Fibroblast of skin of right biceps (primary cell): ENCODE results near the gene ADGRE3.

Experiments
- DNase-seq: peaks from one replicate; pipeline ENCODE4 v3.0.0-alpha.2; 2013

The ADGRE3 gene, protein sequence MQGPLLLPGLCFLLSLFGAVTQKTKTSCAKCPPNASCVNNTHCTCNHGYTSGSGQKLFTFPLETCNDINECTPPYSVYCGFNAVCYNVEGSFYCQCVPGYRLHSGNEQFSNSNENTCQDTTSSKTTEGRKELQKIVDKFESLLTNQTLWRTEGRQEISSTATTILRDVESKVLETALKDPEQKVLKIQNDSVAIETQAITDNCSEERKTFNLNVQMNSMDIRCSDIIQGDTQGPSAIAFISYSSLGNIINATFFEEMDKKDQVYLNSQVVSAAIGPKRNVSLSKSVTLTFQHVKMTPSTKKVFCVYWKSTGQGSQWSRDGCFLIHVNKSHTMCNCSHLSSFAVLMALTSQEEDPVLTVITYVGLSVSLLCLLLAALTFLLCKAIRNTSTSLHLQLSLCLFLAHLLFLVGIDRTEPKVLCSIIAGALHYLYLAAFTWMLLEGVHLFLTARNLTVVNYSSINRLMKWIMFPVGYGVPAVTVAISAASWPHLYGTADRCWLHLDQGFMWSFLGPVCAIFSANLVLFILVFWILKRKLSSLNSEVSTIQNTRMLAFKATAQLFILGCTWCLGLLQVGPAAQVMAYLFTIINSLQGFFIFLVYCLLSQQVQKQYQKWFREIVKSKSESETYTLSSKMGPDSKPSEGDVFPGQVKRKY

DNA sequence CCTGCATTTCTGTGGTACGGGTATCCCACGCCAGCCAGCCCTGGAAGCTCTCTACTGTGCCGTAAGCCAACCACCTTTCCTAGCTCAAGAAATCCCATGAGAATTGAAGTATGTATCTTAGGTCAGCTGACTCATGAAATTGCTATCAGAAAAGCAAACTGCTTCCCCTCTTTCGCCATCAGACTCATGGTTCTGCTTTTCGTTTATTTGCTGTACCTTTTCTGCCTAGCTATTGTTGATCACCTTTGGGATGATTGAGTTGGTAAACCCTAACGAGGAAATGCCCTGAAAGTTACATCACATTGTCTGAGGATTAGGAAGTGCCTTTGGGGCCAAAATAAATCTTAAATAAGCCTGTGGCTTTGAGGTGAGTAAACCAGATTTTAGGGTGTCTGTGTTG is at the start of gene ADGRE3:
ADGRE3 (minus strand) TSS at position 81 of the 400 bp plus-strand sequence; CDS start at position 7, 74 bp downstream.
- peak; percentile 12 for DNase-seq

DNA sequence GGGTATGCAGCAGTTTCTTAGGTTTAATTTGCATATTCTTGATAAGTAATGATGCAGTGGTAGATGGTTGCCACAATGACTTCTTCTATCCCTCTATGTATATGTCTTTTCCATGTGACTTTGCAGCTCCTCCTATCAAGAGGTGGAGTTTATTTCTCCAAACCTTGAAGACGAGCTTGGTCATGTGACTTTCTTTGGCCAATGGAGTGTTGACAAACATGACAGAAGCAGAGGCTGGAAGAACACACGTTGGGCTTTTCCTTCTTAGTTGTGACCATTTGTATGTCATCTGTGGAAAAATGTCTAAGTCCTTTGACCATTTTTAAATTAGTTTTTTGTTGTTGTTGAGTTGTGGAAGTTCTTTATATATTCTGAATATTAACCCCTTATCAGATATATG is 47.5 kb upstream of the ADGRE3 start:
- DNase-seq = no peak

DNA sequence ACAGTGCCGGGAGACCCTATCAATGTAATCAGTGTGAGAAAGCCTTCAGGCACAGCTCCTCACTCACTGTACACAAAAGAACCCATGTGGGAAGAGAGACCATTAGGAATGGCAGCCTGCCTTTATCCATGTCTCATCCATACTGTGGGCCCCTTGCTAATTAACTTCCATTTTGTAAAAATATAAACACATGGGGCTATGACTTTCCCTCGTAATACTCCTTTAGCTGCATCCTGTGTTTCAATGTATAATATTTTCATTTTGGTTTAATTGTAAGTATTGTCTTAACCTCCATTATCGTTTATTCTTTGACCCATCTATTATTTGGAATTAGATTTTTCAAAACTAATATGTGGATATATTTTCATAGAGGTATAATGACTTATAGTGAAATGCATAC is 44.5 kb upstream of the ADGRE3 start:
- no peak for DNase-seq

DNA sequence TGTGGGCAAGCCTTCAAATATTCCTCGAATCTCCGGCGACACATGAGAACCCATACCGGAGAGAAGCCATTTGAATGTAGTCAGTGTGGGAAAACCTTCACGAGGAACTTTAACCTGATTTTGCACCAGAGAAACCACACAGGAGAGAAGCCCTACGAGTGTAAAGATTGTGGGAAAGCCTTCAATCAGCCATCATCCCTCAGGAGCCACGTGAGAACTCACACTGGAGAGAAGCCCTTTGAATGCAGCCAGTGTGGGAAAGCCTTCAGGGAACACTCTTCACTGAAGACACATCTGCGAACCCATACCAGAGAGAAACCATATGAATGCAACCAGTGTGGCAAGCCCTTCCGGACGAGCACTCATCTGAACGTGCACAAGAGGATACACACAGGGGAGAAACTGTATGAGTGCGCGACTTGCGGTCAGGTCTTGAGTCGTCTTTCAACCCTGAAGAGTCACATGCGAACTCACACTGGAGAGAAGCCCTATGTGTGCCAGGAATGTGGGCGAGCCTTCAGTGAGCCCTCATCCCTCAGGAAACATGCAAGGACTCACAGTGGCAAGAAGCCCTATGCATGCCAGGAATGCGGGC is 44.0 kb upstream of the ADGRE3 start:
- DNase-seq = peak; percentile 3

DNA sequence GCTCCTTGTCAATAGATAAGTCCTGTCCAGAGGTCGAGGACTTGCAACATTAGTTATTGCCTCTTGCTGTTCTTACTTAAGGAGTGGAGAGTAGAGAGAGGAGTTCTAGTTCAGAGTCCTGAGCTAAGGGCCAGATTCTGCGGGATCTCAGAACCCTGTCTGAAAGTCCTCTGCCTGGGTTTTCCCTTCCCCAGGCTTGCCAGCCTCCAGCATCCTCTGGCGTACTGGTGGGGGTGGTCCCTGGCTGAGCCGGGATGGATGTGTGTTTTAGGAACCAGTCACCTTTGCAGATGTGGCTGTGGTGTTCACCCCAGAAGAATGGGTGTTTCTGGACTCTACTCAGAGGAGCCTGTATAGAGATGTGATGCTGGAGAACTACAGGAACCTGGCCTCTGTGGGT is 41.2 kb upstream of the ADGRE3 start:
- DNase-seq = no peak

DNA sequence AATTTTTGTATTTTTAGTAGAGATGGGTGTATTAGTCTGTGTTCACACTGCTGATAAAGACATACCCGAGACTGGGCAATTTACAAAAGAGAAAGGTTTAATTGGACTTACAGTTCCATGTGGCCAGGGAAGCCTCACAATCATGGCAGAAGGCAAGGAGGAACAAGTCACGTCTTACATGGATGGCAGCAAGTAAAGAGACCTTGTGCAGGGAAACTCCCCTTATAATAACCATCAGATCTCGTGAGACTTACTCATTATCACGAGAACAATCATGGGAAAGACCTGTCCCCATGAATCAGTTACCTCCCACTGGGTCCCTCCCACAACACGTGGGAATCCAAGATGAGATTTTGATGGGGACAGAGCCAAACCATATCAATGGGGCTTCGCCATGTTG is 29.8 kb upstream of the ADGRE3 start:
- no peak for DNase-seq

DNA sequence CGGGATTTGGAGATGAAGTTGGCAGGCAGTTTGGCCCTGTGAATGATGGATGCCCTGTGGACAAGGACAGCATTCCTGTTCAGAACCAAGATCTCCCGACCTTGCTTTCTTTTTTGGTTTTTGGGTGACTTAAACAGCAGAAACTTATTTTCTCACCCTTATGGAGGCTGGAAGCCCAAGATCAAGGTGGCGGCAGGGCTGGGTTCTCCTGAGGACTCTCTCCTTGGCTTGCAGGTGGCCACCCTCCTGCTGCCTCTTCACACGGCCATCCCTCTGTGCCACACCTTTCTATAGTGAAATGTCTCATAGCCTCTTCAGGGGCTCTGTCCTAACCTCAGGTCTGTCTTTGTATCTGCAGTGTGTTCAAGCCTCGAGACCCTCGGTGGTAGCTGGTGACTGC is 29.2 kb upstream of the ADGRE3 start:
- DNase-seq = no peak

DNA sequence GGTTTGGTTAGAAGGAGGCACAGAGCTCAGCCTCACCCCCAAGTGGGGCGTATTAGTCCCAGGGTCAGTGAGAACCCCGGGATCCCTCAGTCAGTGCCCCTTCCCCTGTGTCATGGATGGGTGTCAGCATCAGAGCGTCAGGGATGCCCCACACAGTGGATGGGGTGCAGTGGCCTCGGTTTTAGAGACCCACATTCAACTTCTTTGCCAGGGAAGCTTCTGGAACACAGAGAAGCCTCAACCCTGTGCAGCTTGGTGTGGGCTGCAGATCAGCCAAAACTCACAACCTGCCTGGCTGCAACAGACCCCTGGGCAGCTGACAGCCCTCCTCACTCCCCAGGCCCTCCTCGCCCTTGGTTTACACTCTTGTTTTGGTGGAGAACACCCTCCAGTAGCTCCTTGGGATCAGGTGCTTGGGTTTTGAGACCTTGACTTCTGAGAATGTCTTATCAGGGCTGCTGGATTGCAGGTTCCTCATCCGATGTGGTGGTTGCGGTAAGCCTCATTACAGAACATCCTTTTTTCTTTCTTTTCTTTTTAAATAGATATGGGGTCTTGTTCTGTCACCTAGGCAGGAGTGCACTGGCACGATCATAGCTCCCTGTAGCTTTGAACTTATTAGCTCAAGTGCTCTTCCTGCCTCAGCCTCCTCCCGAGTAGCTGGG is 26.2 kb upstream of the ADGRE3 start:
- DNase-seq = no peak

DNA sequence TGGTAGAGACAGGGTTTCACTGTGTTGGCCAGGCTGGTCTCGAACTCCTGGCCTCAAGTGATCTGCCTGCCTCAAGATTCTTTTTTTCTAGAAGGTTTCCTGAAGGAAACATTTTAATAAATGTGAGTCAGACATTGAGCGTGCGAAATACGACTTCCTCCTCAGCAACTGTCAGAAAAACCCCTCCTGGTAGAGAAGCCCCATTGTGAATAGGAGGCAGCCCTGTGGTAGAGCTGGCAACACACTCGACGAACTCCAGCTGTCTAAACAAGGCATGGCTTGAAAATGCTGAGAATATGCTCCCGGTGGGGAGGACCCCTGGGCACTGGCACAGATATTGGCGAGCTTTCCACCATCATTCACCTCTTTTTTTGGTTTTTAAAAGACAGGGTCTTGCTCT is 25.0 kb upstream of the ADGRE3 start:
- no peak for DNase-seq

DNA sequence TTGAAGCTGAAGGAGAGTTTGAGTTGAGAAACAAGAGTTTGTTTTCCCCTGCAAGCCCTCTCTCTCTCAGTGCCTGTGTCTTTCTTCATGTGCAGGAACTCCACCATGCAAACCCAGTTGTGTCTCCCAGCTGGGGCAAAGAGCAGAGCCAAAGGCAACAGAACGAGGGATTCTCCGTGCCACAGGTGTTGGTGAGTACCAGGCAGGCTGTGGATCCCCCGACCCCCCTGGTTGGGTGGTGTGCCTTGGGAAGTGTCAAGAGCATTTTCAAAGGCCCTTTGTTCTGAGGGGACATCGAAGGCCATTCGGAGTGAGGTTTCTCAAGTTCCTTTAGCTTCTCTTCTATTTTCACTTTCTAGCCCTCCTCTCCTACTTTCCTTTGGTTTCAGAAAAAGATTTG is 20.8 kb upstream of the ADGRE3 start:
- no peak for DNase-seq

DNA sequence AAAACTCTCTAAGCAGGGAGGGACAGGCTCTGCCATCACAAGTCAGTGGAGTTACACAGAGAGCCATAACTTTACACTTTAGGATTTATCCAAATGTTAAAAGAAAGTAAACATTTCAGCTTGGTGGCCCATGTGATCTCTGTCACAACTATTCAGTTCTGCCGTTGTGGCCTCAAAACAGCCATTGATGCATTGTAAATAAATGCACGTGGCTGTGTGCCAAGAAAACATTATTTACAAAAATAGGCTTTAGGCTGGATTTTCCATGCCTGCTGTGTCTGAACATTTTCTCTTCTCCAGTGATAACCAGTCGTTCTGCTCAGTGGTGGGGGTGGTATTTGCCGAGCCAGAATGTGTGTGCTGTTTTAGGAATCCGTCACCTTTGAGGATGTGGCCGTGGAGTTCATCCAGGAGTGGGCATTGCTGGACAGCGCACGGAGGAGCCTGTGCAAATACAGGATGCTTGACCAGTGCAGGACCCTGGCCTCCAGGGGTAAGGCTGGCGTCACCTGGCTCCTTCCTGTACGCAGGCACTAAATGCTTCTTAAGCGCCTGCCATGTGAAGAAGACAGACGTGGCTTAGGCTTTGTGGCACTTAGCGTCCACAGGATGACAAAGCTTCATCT is 20.1 kb upstream of the ADGRE3 start:
- DNase-seq = no peak

DNA sequence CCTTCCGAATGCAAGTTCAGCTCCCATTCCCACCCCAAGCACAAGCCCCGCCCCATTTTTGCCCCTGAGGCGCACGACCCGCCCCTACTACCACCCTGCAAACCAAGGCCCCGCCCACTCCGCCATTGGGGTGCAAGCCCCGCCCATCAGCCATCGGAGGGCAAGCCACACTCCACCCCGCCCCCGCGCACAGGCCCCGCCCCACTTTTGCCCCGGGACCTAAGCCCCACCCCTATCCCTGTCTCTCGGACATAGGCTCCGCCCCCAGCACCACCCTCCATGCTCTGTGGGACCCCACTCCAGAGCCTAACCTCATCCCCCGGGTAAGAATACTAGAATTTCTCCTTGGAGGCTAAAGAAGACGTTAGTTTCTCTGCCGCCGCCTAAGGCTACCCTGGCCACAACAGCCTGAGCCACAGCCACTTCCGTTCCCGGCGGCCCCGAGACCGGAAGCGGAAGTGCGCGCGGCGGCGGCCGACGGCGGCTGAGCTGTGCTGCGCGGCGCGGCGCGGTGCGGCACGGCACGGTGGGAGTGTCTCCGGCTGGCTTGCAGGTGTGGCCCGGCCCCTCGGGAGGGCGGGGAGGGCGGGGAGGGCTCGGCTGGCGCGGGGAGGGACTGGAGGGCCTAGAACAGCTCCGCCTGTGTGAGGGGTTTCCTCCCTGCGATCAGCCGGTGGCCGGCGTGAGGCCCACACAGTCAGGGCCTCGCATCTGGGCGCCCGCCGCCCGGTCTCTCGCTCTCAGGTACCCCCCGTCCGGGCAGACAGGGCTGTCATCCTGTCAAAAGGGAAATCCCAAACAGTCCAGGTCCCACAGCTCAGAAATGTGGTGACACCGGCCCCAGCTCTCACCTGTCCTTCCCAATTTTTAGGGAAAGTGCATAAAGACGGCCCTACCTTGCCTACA is 15.2 kb upstream of the ADGRE3 start, which contains the start of gene ZNF333:
ZNF333 (plus strand) TSS at position 451 of the 906 bp plus-strand sequence. CDS start 3,444 bp downstream, outside the sequence.
- peak; percentile 90 for DNase-seq

DNA sequence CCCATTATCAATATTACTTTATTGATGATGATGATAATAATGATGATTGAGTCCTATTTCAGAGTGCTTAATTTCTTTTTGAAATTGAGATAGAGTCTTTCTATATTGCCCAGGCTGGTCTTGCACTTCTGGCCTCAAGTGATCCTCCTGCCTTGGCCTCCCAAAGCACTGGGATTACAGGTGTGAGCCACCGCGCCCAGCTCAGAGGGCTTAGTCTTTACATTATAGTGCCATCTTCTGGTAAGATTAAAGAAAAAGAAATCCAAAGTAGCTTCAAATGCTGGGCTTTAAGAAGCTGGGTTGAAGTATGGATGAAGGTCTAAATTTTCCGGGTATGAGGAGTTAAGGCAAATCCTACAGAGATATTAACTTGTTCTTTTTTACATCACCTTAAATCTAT is 11.8 kb upstream of the ADGRE3 start:
- no peak for DNase-seq

DNA sequence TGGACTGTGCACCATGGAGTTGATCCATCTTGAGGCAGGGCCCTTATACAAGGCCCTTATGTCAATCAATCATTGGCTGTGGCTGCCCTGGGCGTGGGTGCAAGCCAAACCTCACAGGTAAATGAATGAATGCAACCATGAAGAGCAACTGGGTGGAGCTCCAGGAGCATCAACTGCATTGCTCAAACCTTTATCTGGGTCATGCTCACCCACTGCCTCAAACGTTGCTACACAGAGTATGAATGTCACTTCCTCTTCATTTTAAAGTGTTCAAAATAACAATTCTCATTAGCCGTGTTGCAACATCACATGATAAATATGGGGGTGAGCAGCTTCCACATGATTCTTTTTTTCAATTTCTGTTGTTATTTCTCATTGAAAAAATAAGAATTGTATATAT is 8.8 kb upstream of the ADGRE3 start:
- no peak for DNase-seq

DNA sequence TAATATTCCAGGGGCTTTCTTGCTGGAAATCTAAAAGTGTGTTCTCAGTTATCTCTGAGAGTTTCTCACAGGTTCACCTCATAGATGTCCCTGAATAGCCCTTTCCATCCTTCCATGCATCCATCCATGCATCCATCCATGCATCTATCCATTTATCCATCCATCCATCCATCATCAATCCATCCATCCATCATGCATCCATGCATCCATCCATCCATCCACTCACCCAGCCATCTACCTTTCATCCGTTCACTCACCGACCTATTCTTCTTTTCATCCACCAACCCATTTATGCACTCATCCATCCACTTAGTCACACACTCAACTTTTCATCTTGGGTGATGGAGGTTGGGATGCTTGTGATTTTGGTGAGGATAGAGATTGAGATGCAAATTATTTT is 7.4 kb upstream of the ADGRE3 start:
- no peak for DNase-seq

DNA sequence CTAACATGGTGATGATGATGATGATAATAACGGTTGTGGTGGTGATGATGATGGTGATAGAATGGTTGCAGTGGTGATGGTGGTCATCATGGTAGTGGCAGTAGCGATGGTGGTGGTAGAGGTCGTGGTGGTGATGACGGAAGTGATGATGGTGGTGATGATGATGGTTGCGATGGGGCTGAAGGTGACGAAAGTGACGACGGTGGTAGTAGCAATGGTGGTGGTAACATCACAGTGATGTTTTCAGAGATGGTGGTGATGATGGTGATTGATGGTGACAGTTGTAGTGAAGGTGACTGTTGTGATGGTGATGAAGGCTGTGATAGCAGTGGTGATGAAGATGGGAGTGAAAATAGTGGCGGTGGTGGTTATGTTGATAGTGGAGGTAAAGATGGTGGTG is 3.6 kb upstream of the ADGRE3 start:
- no peak for DNase-seq

DNA sequence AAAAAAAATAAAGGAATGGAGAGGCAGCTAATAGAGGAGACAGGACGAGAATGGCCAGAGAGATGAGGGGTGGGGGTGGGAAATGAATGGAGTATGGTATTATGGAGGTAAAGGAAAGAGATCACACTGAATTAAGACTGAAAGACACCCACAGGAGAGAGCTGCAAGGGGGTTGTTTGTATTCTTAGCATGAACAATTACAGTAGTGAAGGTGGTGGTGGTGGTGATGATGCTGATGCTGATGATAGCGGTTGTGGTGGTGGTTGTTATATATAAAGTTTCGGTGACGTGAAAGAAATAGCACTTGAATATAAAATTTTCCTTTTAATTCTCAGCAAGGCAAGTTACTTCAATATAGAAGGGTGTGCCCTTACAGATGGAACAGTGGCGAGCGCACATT is 2.8 kb upstream of the ADGRE3 start:
- DNase-seq = no peak

DNA sequence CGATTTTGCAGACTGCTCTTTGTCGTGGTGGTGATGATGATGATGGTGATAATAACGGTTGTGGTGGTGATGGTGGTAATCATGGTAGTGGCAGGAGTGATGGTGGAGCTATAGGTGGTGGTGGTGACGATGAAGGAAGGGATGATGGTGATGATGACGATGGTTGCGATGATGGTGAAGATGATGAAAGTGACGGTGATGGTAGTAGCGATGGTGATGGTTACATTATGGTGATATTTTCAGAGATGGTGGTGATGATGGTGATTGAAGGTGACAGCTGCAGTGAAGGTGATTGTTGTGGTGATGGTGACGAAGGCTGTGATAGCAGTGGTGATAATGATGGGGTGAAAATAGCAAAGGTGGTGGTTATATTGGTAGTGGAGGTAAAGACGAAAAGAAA is 2.1 kb upstream of the ADGRE3 start:
- no peak for DNase-seq

DNA sequence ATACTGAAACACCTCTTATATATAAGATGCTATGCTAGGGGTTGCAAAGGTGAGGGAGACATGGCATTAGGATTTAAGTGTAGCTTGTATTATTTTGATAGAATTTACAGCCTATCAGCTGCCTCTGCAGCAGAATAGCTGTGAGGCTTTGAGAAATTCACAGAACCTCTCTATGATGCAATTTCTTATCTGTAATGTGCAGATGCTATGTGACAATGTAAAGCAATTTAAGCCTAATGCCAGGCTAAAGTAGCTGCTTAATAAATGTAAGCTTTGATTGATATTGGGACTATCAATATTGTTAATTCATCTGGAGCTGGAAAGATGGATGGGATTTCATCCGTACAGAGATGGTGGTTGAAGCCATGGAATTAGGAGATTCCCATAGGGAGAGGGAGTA is 1.6 kb downstream of the ADGRE3 start:
- no peak for DNase-seq

DNA sequence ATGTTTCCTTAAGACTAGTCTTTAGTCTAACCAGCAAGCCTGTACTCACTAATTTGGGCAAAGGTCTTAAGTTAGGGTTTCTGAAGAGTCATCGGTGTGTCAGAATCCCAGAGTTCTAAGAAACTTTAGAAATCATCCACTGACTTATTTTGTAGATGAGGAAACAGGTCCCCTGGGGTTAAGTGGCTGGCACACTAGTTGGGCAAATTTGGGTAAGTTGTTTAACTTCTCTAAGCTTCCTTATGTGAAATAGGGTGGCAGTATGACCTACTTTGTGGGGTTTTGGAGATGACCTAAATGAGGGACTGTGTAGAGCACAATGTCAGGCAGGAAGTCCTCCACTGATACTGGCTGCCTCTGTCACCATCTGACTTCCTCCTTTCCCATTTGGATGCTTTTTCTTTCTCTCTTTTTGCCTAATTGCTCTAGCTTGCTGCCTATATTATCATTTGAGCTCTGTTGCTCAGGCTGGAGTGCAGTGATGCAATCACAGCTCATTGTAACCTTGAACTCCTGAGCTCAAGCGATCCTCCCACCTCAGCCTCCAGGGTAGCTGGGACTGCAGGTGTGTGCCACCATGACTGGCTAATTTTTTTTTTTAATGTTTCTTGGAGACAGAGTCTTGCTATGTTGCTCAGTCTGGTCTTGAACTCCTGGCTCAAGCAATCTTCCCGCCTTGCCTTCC is 2.3 kb downstream of the ADGRE3 start:
- DNase-seq = no peak

DNA sequence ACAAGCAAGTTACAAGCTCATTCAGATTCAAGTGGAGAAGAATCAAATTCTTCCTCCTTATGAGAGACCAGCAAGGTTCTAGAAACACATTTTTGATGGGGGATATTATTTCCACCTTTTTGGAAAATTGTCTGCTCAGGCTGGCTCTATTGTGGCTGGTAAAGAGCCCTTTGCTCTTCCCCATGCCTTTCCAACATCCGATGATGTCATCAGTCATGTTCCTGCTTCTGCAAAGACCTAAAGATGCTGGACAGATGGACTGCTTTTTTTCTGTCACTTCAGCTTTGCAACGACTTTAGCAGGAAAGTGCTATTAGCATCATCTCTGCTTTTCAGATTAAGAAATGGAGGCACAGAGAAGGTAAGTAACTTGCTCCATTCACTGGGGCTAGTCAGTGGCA is 4.2 kb downstream of the ADGRE3 start:
- DNase-seq = no peak
